Fibroblast of the aortic adventitia (primary cell): Measurements from ENCODE around the gene ZDHHC18. TPM values are rescaled to one million over a fixed set of nuclear protein-coding genes. Genes with fewer than 3 reads are reported as not detected.

Experiments used
- DNase-seq: peaks from one replicate; pipeline ENCODE4 v3.0.0-alpha.2; 2010; ENCODE audit warnings: low read depth
- H3K4me3 ChIP-seq: 2 replicates; pipeline ENCODE4 v1.5.1; 2011; ENCODE audit warnings: low read depth, mild to moderate bottlenecking, control low read depth, low read length, moderate library complexity
- total RNA-seq: library from RNA; depleted of rRNA; stranded (reverse); fragments of >200 nt; gene quantifications from 2 replicates; pipeline ENCODE4 v1.2.3, GENCODE V29; 2012; ENCODE audit warnings: low replicate concordance
- TF ChIP-seq, protein P1 (sequence below): IDR thresholded peaks from 2 replicates; pipeline ENCODE4 v1.5.1; 2011; ENCODE audit warnings: mild to moderate bottlenecking, low read length, control low read depth, inconsistent platforms; ENCODE audit not compliant: insufficient read depth

Gene ZDHHC18
- total RNA-seq, 1 donor, result 10.4 TPM

DNA sequence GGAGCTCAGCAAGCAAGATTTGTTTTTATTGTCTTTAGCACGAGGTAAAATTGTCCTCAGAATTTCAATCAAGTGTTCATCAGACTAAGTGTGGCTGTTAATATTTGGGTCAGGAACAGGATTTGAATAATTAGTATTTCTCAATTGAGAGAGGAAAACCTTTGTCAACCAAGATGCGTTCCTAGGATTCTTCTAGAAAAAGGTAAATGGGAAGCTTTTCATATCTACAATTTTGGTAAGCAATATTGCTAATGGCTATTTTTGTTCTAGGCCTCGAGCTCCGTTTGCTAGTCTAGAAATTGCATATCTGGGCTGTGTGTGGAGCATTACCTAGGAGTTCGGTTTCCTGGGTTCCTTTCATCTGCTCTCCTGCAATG, 42.9 kb upstream of the ZDHHC18 start:
- DNase-seq, result no peak
- TF ChIP-seq, protein P1, sequence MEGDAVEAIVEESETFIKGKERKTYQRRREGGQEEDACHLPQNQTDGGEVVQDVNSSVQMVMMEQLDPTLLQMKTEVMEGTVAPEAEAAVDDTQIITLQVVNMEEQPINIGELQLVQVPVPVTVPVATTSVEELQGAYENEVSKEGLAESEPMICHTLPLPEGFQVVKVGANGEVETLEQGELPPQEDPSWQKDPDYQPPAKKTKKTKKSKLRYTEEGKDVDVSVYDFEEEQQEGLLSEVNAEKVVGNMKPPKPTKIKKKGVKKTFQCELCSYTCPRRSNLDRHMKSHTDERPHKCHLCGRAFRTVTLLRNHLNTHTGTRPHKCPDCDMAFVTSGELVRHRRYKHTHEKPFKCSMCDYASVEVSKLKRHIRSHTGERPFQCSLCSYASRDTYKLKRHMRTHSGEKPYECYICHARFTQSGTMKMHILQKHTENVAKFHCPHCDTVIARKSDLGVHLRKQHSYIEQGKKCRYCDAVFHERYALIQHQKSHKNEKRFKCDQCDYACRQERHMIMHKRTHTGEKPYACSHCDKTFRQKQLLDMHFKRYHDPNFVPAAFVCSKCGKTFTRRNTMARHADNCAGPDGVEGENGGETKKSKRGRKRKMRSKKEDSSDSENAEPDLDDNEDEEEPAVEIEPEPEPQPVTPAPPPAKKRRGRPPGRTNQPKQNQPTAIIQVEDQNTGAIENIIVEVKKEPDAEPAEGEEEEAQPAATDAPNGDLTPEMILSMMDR, result no peak
- no peak overlapping the region for H3K4me3 ChIP-seq

GRCh38 chr1:26784023-26784871, 42.2 kb upstream of the ZDHHC18 start:
- TF ChIP-seq, protein P1, result no peak
- peak; percentile 85 for DNase-seq
- H3K4me3 ChIP-seq, result no peak overlapping the region

DNA sequence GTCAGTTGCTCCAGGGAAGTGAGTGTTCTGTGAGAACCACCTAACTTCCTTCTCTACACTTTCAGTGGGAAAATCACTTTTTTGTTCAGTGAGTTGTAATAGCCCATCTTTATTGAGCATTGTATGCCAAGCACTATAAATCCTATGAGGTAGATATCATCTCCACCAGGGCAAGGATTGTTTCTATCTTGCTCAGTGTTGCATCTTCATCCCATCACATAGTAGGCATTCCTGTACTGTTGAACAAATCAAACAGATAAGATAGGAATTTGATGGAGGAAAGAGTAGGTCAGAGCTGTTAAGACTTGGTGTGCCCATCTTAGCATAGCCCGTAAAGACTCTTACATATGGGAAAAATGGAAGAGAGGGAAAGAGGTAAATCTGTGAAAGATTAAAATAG, 41.6 kb upstream of the ZDHHC18 start:
- TF ChIP-seq, protein P1, result no peak
- peak; percentile 31 for DNase-seq

DNA sequence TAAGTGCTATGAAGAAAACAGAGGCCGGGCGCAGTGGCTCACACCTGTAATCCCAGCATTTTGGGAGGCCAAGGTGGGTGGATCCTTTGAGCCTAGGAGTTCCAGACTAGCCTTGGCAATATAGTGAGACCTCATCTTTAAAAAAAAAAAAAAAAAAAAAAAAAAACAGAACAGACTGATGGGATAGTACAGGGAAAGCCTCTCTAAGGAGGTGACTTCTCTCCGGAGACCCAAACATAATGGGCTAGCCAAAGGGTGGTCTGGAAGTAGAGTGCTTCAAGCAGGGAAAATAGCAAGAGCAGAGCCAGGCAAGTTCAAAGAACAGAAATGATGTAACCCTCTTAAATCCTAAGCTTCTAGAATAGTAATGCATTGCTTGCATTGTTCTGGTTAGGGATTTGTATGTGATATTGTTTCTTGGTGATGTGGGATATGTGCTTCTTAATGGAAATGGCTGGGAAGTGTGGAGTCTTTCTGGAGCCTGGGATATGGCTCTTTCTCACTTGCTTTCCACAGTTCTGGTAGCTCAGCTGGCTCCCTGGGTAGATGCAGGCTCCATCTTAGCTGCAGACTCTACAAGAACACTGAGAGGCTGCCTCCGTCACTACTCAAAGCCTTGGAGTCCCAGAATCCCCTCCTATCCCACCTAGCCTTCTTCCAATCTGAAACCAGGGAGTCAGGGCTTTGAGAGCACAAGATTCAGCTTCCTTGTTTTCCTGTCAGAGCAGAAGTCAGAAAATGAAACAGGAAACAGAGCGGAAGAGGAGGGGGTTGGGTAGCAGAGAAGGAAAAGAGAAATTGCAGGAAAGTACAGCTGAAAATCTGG, 40.7 kb upstream of the ZDHHC18 start:
- H3K4me3 ChIP-seq, result peak overlapping the region; percentile 10
- TF ChIP-seq, protein P1, result no peak
- peak; percentile 77 for DNase-seq

More for the DNA sequence above, 41.6 kb upstream of the ZDHHC18 start:
- H3K4me3 ChIP-seq, result no peak overlapping the region

GRCh38 chr1:26786437-26787380, 39.8 kb upstream of the ZDHHC18 start:
- TF ChIP-seq, protein P1, result no peak
- peak; percentile 93 for DNase-seq
- H3K4me3 ChIP-seq, result peak overlapping the region; percentile 86

GRCh38 chr1:26787381-26787705, 39.1 kb upstream of the ZDHHC18 start:
- peak; percentile 57 for DNase-seq
- TF ChIP-seq, protein P1, result no peak
- peak overlapping the region; percentile 86 for H3K4me3 ChIP-seq
